ACC112 (cell line): ENCODE measurements around the gene LDLRAD3.
A peak's percentile ranks its signal among the peaks of the same experiment; 100 is the strongest.
"Not testable (repeated sequence)": the region's sequence is repeated elsewhere in the genome, so short reads cannot be mapped to it uniquely, and the experiment has no call there.

Source experiments
- H2AFZ ChIP-seq: fragments of 200-600 bp; sonication (generic); one replicate; pipeline ENCODE4 v1.6.0; 2017; ENCODE audit warnings: antibody characterized with exemption, low read length; ENCODE audit not compliant: unreplicated experiment
- H3K27ac ChIP-seq: fragments of 200-600 bp; sonication (generic); 2 replicates; pipeline ENCODE4 v1.5.1; 2014; ENCODE audit warnings: low read depth, mild to moderate bottlenecking, antibody characterized with exemption, low read length, moderate library complexity
- H3K27me3 ChIP-seq: fragments of 200-600 bp; sonication (generic); 2 replicates; pipeline ENCODE4 v1.6.1; 2014; ENCODE audit warnings: mild to moderate bottlenecking, antibody characterized with exemption, low read length, moderate library complexity, mixed read lengths; ENCODE audit not compliant: insufficient read depth
- H3K36me3 ChIP-seq: fragments of 200-600 bp; sonication (generic); 2 replicates; pipeline ENCODE4 v1.6.1; 2016; ENCODE audit warnings: mild to moderate bottlenecking, antibody characterized with exemption, low read length, moderate library complexity, mixed read lengths; ENCODE audit not compliant: insufficient read depth
- H3K4me1 ChIP-seq: fragments of 200-600 bp; sonication (generic); one replicate; pipeline ENCODE4 v1.6.1; 2016; ENCODE audit warnings: low read length, mixed read lengths; ENCODE audit not compliant: insufficient read depth, unreplicated experiment, control insufficient read depth
- H3K4me3 ChIP-seq: fragments of 200-600 bp; sonication (generic); 2 replicates; pipeline ENCODE4 v1.5.1; 2014; ENCODE audit warnings: mild to moderate bottlenecking, low read depth, low read length
- H3K79me2 ChIP-seq: fragments of 200-600 bp; sonication (generic); one replicate; pipeline ENCODE4 v1.6.0; 2016; ENCODE audit warnings: low read length; ENCODE audit not compliant: control insufficient read depth, unreplicated experiment, insufficient read depth

The LDLRAD3 gene

GRCh38 chr11:36008584-36008983 is 64.7 kb downstream of the LDLRAD3 start:
- Histone ChIP-seq H3K27ac (peak overlapping the region; percentile 86), H3K4me1 (peaks cover 55% of the 10 kb centered on the region), H3K79me2 (peaks cover 42% of the 10 kb centered on the region), H3K4me3 (peak overlapping the region; percentile 67; the same call in 1 of the 2 replicates), H3K27me3 (no peaks in the 10 kb centered on the region), H3K36me3 (peaks cover under 1% of the 10 kb centered on the region; the same call in 1 of the 2 replicates), H2AFZ (no peak overlapping the region)

- H3K27ac ChIP-seq: peak overlapping the region; percentile 86
Observed at GRCh38 chr11:36009473-36009872, 65.6 kb downstream of the LDLRAD3 start.

GRCh38 chr11:36010010-36010740 is 66.3 kb downstream of the LDLRAD3 start:
- Histone ChIP-seq H3K27me3 (no peaks in the 10 kb centered on the region), H2AFZ (no peak overlapping the region), H3K4me3 (peak overlapping the region; percentile 67), H3K4me1 (peaks cover 66% of the 10 kb centered on the region), H3K36me3 (no peaks in the 10 kb centered on the region), H3K79me2 (peaks cover 55% of the 10 kb centered on the region), H3K27ac (peak overlapping the region; percentile 86)

More at GRCh38 chr11:36009473-36009872, 65.6 kb downstream of the LDLRAD3 start:
- peak overlapping the region; percentile 67 for H3K4me3 ChIP-seq
- no peaks in the 10 kb centered on the region for H3K27me3 ChIP-seq
- no peaks in the 10 kb centered on the region for H3K36me3 ChIP-seq
- no peak overlapping the region for H2AFZ ChIP-seq
- H3K4me1 ChIP-seq: peaks cover 64% of the 10 kb centered on the region
- H3K79me2 ChIP-seq: peaks cover 50% of the 10 kb centered on the region

GRCh38 chr11:36011574-36011973 is 67.7 kb downstream of the LDLRAD3 start:
- peak overlapping the region; percentile 5; the same call in 1 of the 2 replicates for H3K27ac ChIP-seq
- H3K4me1 ChIP-seq: peaks cover 75% of the 10 kb centered on the region
- H3K27me3 ChIP-seq: no peaks in the 10 kb centered on the region
- peaks cover 54% of the 10 kb centered on the region for H3K79me2 ChIP-seq
- H2AFZ ChIP-seq: no peak overlapping the region
- H3K36me3 ChIP-seq: no peaks in the 10 kb centered on the region
- no peak overlapping the region for H3K4me3 ChIP-seq

- Histone ChIP-seq H3K27ac (peak overlapping the region; percentile 89), H3K4me1 (peaks cover 73% of the 10 kb centered on the region), H2AFZ (no peak overlapping the region), H3K4me3 (peak overlapping the region; percentile 72), H3K27me3 (no peaks in the 10 kb centered on the region), H3K36me3 (no peaks in the 10 kb centered on the region), H3K79me2 (peaks cover 45% of the 10 kb centered on the region)
Observed at GRCh38 chr11:36012455-36012854, 68.6 kb downstream of the LDLRAD3 start.

GRCh38 chr11:36012979-36013378 is 69.1 kb downstream of the LDLRAD3 start:
- Histone ChIP-seq H2AFZ (no peak overlapping the region), H3K36me3 (no peaks in the 10 kb centered on the region), H3K79me2 (peaks cover 43% of the 10 kb centered on the region), H3K4me3 (peak overlapping the region; percentile 72), H3K27ac (peak overlapping the region; percentile 89), H3K27me3 (no peaks in the 10 kb centered on the region), H3K4me1 (peaks cover 68% of the 10 kb centered on the region)

- not testable (repeated sequence) for H3K36me3 ChIP-seq, H2AFZ ChIP-seq, H3K4me3 ChIP-seq, H3K27me3 ChIP-seq
- peak overlapping the region; percentile 89; the same call in 1 of the 2 replicates for H3K27ac ChIP-seq
- H3K4me1 ChIP-seq: peaks cover 63% of the 10 kb centered on the region
- H3K79me2 ChIP-seq: peaks cover 44% of the 10 kb centered on the region
Observed at GRCh38 chr11:36013446-36013845, 69.6 kb downstream of the LDLRAD3 start.

- H3K36me3 ChIP-seq: no peaks in the 10 kb centered on the region
- no peak overlapping the region for H3K27ac ChIP-seq
- no peak overlapping the region for H2AFZ ChIP-seq
- H3K79me2 ChIP-seq: peaks cover 47% of the 10 kb centered on the region
- H3K4me1 ChIP-seq: peaks cover 56% of the 10 kb centered on the region
- no peak overlapping the region for H3K4me3 ChIP-seq
- H3K27me3 ChIP-seq: no peaks in the 10 kb centered on the region
Observed at GRCh38 chr11:36013950-36014897, 70.4 kb downstream of the LDLRAD3 start.

GRCh38 chr11:36014898-36015665 is 71.2 kb downstream of the LDLRAD3 start:
- Histone ChIP-seq H3K79me2 (peaks cover 54% of the 10 kb centered on the region), H3K4me3 (peak overlapping the region; percentile 52)

GRCh38 chr11:36015799-36016198 is 71.9 kb downstream of the LDLRAD3 start:
- no peaks in the 10 kb centered on the region for H3K27me3 ChIP-seq
- peak overlapping the region; percentile 80 for H3K27ac ChIP-seq
- H2AFZ ChIP-seq: peak overlapping the region; percentile 23
- no peaks in the 10 kb centered on the region for H3K36me3 ChIP-seq
- peaks cover 54% of the 10 kb centered on the region for H3K79me2 ChIP-seq
- H3K4me1 ChIP-seq: peaks cover 49% of the 10 kb centered on the region
- peak overlapping the region; percentile 52 for H3K4me3 ChIP-seq

More at GRCh38 chr11:36014898-36015665, 71.2 kb downstream of the LDLRAD3 start:
- Histone ChIP-seq H3K36me3 (no peaks in the 10 kb centered on the region), H3K27me3 (no peaks in the 10 kb centered on the region), H3K4me1 (peaks cover 56% of the 10 kb centered on the region), H2AFZ (peak overlapping the region; percentile 23), H3K27ac (peak overlapping the region; percentile 80)
